Endothelial cell of umbilical vein (primary cell): ENCODE results near the gene CCR5.

Experiments
- CTCF ChIP-seq, 2 donors: IDR thresholded peaks; 1 replicate in 1 of 2; 2 replicates in 1 of 2; pipeline ENCODE4 v1.5.1; 2011; ENCODE audit warnings: low read length in 2 of 2, mild to moderate bottlenecking in 2 of 2, moderate library complexity in 2 of 2, control low read depth in 1 of 2, inconsistent platforms in 1 of 2, low read depth in 1 of 2; ENCODE audit not compliant: insufficient read depth in 1 of 2; ENCODE audit errors: extremely low read depth in 1 of 2
- POLR2A ChIP-seq: IDR thresholded peaks from 2 replicates; pipeline ENCODE4 v1.6.1; 2012; ENCODE audit warnings: low read depth, mild to moderate bottlenecking, control low read depth, low read length
- POLR2AphosphoS5 ChIP-seq: IDR thresholded peaks from 2 replicates; pipeline ENCODE4 v1.6.1; 2012; ENCODE audit warnings: low read depth, mild to moderate bottlenecking, control low read depth, low read length, moderate library complexity; ENCODE audit not compliant: insufficient read depth

- TF ChIP-seq CTCF (IDR thresholded peaks at IDR 0.05; ENCODE audit: extremely low read depth in 1 of 2, insufficient read depth in 1 of 2, low read depth in 1 of 2, low read length in 2 of 2) (no peak), POLR2A (no peak), POLR2AphosphoS5 (no peak)
Observed at GRCh38 chr3:46383211-46383950, 12.6 kb downstream of the CCR5 start.
